Stomach (tissue), 4 donors: ENCODE measurements around the gene SGPL1.
A peak's percentile ranks its signal among the peaks of the same experiment; 100 is the strongest.

Source experiments
- POLR2A ChIP-seq, 4 donors: fragments of 450-650 bp; IDR thresholded peaks; one replicate each; pipeline ENCODE4 v1.6.1; 2016; ENCODE audit warnings: antibody characterized with exemption in 4 of 4, control low read depth in 2 of 4, mild to moderate bottlenecking in 1 of 4, moderate library complexity in 1 of 4
- TF ChIP-seq, protein P1 (sequence below), 7 experiments: fragments of 450-650 bp in 4 of 7; fragments of 200-600 bp in 3 of 7; sonication (generic) in 3 of 7; IDR thresholded peaks; one replicate each; pipeline ENCODE4 v1.5.1; 2016 to 2019; ENCODE audit warnings: antibody characterized with exemption in 7 of 7, control low read depth in 2 of 7, mild to moderate bottlenecking in 1 of 7

DNA sequence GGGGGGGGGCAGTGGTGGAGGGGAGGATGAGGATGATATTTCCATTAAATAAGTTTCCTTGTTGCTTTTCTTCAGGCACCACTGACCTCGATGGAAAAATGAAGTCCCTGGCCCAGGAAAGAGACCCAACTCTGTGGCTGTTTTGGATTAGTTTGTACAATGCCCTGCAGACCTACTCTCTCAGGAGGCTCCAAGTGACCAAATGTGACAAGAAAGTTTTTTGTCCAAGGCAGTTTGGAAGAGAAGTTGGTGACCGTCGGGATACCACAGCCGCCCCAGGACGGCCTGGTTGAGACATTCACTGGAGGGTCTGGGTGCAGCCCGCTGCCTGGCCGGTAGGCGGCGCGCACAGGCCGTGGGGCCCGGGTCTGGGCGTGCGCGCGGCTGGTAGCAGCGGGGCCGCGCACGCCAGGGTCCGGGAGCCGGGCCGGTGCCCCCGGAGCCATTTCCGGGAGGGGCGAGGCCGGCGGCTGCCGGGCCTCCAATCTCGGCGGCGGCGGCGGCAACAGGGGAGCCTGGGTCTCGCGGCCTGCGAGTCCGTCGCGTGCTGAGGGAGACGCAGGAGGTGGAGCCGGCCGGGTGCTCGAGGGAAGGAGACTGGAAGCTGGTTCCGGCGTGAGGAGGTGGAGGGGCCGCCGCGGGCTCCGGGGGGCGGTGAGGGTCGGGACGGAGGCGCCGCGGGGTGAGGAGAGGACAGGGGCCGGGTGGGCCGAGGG, at the start of gene SGPL1:
- TF ChIP-seq, protein P1, sequence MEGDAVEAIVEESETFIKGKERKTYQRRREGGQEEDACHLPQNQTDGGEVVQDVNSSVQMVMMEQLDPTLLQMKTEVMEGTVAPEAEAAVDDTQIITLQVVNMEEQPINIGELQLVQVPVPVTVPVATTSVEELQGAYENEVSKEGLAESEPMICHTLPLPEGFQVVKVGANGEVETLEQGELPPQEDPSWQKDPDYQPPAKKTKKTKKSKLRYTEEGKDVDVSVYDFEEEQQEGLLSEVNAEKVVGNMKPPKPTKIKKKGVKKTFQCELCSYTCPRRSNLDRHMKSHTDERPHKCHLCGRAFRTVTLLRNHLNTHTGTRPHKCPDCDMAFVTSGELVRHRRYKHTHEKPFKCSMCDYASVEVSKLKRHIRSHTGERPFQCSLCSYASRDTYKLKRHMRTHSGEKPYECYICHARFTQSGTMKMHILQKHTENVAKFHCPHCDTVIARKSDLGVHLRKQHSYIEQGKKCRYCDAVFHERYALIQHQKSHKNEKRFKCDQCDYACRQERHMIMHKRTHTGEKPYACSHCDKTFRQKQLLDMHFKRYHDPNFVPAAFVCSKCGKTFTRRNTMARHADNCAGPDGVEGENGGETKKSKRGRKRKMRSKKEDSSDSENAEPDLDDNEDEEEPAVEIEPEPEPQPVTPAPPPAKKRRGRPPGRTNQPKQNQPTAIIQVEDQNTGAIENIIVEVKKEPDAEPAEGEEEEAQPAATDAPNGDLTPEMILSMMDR (IDR thresholded peaks at IDR 0.05) = peak in 5 of 7 experiments; percentile 74 to 99 (median 96)
- no peak for TF ChIP-seq POLR2A (IDR thresholded peaks at IDR 0.05)
